Raji (cell line): ENCODE results near the gene IL6R.

Experiments
- POLR2A ChIP-seq: IDR thresholded peaks from 2 replicates; pipeline ENCODE4 v1.6.1; 2011; ENCODE audit warnings: low read depth, low read length, control low read depth; ENCODE audit not compliant: insufficient read depth

Gene IL6R

DNA sequence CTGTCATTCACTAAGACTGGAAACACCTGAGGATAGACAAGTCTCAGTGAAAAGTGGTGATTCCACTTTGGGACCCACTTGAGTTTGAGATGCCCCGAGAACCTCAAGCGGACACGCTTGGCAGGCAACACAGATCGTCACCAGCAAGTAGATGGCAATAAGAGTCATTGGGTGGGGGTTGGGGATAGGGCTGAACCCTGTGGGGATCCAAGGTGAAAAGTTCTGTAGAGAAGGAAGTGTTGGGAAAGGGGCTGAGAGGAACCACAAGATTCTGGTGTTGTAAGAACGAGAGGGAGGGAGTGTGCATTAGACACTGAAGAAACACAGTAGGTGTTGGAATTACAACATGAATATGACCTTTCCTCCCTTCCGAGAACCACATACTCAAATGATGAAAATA is 51.5 kb downstream of the IL6R start:
- no peak for TF ChIP-seq POLR2A

DNA sequence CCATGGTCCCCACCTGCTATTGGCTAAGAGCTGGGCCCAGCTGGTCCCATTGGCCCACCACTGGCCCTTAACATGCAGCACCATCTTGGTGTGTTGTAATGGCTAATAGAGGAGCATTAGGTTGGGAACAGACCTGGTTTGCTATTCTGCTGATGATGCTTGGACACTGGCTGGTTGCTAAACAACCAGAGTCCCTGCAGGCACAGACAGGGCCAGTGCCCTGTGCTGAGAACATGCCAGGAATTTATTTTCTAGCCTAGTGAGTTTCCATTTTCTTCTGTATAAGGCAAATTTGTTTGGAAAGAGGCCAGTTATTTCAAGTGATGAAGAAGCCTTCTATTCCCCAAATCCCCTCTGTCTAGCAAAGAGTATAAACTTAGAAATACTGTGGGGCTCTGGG is 53.9 kb downstream of the IL6R start:
- no peak for TF ChIP-seq POLR2A

DNA sequence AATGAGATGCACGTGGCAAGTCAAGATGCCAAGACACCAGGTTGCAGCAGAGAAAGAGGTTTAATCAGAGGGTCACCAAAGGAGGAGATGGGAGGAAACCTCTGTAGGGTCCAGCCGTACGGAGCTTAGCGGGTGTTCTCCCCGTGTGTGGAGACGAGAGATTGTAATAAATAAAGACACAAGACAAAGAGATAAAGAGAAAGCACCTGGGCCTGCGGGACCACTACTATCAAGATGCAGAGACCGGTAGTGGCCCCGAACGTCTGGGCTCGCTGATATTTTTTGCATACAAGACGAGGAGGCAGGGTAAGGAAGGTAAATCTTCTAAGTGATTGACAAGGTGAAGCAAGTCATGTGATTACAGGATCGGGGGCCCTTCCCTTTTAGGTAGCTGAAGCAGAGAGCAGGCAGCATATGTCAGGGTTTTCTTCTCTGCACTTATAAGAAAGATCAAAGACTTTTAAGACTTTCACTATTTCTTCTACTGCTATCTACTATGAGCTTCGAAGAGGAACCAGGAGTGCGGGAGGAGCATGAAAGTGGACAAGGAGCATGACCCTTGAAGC is 55.6 kb downstream of the IL6R start:
- no peak for TF ChIP-seq POLR2A

DNA sequence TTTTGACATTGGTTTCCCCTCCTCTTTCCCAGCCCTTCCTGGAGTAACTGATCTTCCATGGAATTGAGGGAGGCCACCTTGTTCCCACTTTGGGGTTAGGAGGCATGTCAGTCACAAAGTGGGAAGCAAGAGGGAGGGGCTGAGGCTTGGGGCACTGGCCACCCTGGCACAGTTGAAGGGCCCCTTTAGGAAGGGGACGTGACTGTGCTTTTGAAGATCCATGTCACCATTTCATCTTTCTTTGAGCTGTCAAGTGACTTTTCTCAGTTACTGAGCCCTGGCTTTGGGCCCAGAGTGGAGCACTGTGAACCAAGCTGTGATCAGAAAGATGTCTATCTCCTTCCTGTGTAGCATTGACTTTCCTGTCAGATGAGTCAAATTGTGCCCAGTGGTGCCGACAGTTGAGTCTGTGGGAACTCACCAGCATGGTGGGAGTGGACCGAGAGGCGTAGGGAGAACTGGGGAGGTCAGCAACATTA is 58.4 kb downstream of the IL6R start:
- TF ChIP-seq POLR2A: no peak

DNA sequence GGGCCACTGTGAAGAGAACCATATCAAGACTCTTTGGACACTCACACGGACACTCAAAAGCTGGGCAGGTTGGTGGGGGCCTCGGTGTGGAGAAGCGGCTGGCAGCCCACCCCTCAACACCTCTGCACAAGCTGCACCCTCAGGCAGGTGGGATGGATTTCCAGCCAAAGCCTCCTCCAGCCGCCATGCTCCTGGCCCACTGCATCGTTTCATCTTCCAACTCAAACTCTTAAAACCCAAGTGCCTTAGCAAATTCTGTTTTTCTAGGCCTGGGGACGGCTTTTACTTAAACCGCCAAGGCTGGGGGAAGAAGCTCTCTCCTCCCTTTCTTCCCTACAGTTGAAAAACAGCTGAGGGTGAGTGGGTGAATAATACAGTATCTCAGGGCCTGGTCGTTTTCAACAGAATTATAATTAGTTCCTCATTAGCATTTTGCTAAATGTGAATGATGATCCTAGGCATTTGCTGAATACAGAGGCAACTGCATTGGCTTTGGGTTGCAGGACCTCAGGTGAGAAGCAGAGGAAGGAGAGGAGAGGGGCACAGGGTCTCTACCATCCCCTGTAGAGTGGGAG is 60.6 kb downstream of the IL6R start:
- TF ChIP-seq POLR2A: no peak

DNA sequence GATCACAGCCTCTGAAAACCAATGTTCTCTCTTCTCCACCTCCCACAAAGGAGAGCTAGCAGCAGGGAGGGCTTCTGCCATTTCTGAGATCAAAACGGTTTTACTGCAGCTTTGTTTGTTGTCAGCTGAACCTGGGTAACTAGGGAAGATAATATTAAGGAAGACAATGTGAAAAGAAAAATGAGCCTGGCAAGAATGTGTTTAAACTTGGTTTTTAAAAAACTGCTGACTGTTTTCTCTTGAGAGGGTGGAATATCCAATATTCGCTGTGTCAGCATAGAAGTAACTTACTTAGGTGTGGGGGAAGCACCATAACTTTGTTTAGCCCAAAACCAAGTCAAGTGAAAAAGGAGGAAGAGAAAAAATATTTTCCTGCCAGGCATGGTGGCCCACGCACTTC is 61.1 kb downstream of the IL6R start:
- no peak for TF ChIP-seq POLR2A

DNA sequence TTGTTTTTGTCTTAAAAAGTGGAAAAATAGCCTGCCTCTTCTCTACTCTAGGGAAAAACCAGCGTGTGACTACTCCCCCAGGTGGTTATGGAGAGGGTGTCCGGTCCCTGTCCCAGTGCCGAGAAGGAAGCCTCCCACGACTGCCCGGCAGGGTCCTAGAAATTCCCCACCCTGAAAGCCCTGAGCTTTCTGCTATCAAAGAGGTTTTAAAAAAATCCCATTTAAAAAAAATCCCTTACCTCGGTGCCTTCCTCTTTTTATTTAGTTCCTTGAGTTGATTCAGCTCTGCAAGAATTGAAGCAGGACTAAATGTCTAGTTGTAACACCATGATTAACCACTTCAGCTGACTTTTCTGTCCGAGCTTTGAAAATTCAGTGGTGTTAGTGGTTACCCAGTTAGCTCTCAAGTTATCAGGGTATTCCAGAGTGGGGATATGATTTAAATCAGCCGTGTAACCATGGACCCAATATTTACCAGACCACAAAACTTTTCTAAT is 61.8 kb downstream of the IL6R start:
- no peak for TF ChIP-seq POLR2A

DNA sequence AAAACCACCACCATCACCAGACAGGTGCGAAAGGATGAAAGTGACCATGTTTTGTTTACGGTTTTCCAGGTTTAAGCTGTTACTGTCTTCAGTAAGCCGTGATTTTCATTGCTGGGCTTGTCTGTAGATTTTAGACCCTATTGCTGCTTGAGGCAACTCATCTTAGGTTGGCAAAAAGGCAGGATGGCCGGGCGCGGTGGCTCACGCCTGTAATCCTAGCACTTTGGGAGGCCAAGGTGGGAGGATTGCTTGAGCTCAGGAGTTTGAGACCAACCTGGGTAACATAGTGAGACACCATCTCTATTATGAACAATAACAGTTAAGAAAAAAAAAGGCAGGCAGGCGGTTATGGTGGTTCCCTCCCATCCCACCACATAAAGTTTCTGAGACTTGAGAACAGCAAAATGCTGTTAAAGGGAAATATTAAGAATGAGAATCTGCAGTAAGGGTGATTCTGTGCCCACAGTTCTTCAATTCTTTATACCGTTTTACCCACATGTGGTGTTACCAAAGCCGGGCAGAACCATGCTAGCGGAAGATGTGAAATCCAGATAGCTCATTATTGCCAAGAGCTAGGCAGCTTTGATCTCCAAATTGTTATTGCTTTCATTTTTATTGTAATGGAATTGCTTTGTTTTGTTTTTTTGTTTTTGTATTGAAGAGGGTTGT is 62.4 kb downstream of the IL6R start:
- no peak for TF ChIP-seq POLR2A

DNA sequence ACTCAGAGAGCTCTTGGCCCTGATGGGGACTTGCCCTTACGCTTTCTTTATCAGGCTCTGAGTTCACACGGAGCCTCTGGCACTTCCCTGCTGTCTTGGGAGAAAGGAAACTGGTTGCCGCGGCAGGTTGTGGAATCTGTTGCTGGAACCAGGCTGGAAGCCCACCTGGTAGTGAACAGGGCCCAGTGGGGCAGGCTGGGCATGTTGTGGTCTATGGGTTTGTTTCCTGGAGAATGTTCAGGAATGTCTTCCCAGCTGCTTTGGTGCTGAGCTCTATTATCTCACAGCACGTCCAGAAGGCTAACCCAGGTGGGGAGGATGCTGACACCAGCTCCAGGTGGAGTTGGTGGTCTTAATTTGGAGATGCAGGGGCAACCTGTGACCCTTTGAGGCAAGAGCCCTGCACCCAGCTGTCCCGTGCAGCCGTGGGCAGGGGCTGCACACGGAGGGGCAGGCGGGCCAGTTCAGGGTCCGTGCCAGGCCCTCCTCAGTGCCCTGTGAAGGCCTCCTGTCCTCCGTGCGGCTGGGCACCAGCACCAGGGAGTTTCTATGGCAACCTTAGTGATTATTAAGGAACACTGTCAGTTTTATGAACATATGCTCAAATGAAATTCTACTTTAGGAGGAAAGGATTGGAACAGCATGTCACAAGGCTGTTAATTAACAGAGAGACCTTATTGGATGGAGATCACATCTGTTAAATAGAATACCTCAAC is 63.5 kb downstream of the IL6R start:
- TF ChIP-seq POLR2A: no peak

DNA sequence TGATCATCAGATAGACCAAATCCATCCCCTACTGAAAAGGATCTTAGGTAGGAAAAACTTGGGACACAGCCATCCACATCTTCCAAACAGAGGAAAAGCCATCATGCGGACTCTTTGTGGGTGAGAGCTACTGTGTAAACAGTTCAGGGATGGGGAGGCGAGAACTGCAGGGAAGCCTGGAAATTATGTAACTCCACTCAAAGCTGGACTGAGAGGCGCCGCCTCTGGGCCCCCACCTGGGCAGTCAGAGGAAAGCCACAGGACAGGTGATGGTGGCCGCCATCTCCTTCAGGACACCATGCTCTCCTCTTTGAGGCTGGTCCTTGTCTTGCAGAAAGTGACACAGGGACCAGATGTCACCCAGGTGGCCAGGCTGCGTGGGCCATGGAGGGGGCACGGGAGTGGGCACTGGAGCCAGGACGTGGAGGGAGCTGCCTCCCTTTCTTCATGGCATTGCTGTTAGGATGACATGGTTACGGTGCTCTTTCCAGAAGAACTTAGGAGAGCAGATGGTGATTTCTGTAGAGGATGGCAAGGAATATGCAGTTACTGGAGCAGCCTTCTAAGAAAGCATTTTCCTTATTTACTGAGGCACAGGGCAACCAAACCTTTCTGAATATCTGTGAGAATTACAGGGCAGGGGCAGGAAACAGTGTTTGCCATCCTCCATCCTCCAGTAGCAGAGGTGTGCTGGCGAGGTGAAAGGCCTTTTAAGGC is 64.9 kb downstream of the IL6R start:
- no peak for TF ChIP-seq POLR2A

DNA sequence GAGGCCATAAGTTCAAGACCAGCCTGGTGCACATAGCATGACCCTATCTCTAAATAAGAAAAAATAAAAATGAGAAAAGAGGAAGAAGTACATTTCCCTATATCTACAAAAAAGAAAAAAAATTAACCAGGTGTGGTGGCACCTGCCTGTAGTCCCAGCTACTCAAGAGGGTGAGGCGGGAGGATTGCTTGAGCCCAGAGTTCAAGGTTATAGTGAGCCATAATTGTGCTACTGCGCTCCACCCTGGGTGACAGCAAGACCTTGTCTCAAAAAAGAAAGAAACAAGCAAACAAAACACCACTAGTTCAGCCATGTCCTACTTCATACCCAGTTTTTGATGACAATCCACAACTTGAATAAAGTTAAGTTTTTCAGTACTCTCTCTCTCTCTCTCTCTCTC is 66.2 kb downstream of the IL6R start:
- TF ChIP-seq POLR2A: no peak

DNA sequence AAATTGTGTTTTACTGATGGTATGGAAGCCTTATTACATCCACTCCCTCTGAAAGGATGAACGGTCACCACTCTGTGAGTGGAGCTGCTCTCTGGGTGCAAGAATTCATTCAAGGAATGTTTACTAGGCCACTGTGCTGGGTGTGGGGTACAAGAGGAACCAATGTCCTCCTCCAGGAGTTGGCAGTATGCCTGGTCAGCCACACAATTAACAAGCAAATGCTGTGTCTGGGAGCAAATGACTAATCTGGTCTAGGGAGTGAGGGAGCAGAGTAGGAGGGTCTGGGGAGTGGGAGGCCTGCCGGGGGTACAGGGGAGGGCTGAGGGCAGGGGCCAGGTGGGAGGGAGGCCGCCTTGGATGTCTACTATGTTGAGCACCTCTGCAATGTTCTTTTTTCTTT is 69.7 kb downstream of the IL6R start:
- TF ChIP-seq POLR2A: no peak

DNA sequence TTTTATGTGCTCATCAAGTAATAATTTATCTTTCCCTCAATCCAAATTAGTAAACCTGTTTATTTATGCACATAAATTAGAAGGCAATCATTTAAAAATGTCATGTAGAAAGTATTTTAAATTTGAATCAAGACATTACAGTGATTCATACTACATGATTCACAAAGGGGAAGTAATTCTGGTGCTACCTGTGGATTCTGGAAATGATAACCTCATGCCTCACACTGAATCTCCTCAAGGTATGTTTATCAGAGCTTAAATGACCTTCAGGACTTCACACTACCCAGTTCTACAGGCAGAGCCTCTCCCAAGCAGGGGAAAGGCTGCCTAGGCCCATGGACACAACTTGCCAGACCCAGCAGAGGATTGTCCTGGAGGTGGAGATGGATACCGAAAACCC is 71.6 kb downstream of the IL6R start:
- TF ChIP-seq POLR2A: no peak

DNA sequence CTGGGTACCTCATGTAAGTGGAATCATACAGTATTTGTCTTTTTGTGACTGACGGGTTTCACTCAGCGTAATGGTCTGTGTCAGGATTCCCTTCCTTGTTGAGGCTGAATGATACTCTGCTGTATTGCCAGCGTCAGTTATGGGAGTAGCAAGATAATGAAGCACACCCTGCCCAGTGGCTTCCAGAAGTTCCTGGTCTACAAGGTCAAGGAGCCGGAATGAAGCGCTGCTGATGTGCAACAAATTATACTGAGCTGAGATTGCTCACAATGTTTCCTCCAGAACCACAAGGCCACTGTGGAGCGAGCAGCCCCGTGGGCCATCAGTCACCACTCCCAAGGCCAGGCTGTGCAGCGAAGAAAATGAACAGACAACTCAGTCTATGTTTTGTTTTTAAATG is 72.9 kb downstream of the IL6R start:
- TF ChIP-seq POLR2A: no peak

DNA sequence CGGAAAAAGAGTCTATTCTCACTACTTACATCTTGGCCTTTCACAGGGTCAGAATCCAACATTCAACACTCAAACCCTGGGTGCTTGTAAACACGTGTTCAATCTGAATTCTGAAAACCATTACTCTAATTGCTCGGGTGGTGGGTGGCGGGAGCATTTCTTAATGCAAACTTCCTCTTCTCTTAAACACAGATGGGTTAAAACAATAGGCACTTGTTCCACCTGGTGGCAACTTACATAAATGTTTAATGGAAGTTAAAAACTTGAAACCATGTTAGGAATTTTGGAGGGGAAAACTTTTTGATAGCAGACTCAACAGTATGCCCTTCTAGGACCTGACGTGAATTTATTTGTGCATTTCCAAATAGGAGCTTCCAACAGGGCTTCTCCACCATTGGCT is 73.5 kb downstream of the IL6R start:
- TF ChIP-seq POLR2A: no peak
